Measurements from ENCODE around the gene CBFB.
A peak's percentile ranks its signal among the peaks of the same experiment; 100 is the strongest.
"Not testable (repeated sequence)": the region's sequence is repeated elsewhere in the genome, so short reads cannot be mapped to it uniquely, and the experiment has no call there.

Gene CBFB
- total RNA-seq: 94.5 to 108 reads per million in 2 donors

DNA sequence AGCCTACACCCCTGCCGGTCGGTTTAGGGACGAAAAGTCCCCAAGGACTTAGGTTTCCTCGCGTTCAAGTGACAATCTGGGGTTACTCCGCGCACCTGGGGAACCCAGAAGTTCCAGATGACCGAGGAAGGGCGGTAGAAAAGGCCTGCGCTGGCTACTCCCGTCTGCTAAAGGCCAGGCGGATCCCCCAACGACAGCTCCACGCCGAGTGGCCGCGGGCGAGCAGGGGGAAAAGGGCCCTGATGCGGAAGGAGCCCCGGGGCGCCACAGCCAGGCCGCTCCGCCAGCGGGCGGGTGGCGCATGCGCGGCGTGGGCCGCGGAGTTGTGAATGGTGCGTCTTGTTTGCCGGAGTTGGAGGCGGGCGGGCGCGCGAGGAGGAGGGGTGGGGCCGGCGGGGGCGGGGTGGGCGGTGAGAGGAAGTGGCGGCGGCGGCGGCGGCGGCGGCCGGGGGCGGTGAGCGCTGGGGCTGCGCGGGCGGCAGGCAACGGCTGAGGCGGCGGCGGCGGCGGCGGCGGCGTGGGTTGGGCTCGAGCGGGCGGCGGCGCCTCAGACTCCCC, at the start of gene CBFB:
Gene CBFB (plus strand): TSS at position 454 of the 558 bp plus-strand sequence. CDS start 259 bp downstream, outside the sequence.
- DNase-seq: peak; percentile 84 to 97 (median 91)

DNA sequence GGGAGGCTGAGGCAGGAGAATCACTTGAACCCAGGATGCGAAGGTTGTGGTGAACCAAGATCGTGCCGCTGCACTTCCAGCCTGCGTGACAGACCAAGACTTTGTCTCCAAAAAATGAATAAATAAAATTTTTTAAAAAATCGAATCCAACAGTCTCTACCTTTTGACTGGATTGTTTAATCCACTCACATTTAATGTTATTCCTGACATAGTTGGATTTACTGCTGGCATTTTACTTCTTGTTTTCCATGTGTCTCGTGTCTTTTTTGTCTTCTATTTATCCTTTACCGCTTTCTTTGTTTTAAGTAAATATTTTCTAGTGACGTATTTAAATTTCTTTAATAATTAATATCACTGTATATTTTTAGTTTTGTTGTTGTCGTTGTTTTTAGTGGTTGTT, 45.9 kb upstream of the CBFB start:
- DNase-seq: no peak

DNA sequence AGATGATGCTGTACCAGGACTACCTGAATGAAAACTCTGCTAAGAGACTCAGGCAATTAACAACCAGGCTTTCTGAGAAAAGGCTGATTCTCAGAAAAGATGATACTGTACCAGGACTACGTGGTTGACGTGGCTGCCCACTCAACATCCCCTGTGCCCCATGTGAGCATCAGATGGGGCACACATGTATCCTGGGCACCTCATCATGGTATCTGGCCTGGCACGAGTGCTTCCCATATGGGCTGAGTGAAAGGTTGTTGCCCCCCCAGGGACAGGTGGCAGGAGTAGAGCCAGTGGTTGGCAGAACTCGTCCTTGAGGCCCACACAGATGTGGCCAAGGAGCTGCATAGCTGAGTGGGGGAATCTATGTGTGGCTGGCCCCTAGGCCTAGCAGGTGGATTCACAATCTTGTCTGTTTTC, 44.0 kb upstream of the CBFB start:
- DNase-seq: peak in 2 of 5 experiments; percentile 51 to 87

DNA sequence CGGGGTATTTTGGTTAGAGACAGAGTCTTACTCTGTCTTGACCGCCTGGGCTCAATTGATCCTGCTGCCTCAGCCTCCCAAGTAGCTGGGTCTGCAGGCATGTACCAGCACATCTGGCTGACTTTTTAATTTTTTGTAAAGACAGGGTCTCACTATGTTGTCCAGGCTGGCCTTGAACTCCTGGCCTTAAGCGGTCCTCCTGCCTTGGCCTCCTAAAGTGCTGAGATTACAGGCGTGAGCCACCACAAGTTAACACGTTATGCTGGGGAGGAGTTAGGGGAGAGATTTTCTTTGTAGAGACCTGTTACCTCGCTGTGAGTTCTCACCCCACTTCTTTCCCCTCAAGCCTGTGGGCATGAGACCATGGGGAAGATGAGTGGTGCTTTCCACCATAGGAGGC, 42.4 kb upstream of the CBFB start:
- no peak for DNase-seq

DNA sequence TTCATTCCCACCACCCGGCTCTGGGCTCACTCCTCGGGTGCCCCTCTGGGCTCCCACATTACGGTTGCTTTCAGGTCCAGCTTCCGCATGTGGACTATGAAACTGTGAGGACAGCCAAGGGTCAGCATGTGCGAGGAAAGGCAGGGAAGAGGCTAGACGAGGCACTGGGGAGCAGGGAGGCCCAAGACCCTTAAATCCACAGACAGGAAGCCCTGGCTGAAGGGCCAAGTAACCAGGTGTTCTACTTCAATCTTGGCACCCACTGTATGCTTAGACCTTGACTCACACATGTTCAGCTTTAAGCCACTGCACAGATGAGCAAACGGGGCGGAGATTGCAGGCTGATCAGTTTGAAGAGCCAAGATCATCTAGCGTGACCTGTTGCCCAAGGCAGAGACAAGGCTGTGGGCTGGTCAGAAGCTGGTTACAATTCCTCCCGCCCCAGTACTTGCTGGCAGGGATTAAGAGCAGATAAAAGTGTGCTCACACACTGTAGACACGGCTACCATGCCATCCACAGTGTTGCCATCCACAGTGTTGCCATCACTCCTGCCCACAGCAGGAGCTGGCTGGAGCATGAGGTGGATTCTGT, 40.7 kb upstream of the CBFB start, which contains the start of gene CES4A:
Gene CES4A (plus strand): TSS at position 393 of the 592 bp plus-strand sequence. CDS start 184 bp downstream, at position 577.
- DNase-seq: peak in 1 of 5 experiments; percentile 34

DNA sequence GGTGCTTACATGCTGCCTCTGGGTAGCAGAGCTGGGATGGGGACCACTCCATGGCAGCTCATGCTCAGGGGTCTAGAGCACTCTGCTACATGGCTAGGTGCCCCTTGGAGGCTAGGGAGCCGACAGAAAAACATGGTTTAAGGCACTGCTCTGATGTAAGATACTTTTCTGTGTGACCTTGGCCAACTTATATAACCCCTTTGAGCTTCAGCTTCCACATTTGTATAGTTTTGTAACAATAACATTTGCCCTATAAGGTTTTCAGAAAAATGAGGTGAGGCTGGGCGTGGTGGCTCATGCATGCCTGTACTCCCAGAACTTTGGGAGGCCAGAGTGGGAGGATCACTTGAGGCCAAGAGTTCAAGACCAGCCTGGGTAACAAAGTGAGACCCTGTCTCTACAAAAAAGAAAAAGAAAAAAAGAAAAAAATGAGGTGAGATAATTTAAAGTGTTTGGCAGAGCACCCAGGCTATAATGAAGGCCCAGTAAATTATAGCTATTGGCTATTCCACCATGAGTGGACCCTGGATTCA, 37.3 kb upstream of the CBFB start:
- DNase-seq: no peak

DNA sequence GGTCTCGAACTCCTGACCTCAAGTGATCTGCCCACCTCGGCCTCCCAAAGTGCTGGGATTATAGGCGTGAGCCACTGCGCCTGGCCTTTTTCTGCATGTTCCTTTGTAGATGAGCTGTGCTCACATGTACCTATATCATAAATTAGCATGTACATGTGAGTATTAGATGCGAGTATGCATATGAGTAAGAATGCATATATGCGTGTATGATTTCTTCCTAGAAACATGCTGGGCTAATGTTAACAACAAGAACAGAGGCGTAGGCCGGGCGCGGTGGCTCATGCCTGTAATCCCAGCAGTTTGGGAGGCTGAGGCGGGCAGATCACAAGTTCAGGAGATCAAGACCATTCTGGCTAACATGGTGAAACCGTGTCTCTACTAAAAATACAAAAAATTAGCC, 35.4 kb upstream of the CBFB start:
- not testable (repeated sequence) for DNase-seq

DNA sequence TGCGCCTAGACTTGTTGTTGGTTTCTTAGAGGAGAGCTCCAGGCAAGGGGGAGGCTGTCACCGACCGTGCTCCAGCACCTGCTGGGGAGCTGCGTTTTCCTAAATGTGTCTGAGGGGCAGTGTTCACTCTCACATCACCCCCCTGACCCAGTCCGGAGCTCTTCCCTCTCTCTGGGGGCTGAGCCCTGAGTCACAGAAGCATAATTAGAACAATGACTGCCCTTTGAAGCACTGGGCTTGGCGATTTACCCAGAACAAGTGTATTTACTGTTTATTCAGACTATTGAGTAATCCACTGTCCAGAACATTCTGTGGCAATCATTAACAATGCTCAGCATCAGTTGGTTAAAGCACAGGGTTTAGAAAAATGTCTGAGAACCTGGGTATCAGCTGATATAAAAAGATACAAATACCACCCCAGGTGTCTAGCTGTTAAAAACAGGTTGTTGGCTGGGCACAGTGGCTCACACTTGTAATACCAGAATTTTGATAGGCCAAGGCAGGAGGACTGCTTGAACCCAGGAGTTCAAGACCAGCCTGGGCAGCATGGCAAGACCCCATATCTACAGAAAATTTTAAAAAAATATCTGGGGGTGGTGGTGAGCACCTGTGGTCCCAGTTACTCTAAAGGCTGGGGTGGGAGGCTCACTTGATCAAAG, 32.5 kb upstream of the CBFB start:
- no peak for DNase-seq

DNA sequence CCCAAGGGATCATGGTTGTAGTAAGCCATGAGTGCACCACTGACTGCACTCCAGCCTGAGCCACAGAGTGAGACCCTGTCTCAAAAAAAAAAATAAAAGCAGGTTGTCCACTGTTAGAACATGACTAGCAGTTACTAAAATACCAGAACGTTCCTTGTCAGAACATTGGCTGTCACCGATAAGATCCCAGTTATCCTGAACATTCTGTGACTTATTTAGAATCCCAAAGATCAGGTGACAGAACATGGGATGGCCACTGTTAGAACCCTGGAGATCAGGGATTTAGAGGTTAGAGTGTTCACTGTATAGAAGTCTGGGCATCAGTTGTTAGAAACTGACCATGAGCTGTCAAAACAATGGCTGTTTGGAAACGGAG, 32.0 kb upstream of the CBFB start:
- no peak for DNase-seq

DNA sequence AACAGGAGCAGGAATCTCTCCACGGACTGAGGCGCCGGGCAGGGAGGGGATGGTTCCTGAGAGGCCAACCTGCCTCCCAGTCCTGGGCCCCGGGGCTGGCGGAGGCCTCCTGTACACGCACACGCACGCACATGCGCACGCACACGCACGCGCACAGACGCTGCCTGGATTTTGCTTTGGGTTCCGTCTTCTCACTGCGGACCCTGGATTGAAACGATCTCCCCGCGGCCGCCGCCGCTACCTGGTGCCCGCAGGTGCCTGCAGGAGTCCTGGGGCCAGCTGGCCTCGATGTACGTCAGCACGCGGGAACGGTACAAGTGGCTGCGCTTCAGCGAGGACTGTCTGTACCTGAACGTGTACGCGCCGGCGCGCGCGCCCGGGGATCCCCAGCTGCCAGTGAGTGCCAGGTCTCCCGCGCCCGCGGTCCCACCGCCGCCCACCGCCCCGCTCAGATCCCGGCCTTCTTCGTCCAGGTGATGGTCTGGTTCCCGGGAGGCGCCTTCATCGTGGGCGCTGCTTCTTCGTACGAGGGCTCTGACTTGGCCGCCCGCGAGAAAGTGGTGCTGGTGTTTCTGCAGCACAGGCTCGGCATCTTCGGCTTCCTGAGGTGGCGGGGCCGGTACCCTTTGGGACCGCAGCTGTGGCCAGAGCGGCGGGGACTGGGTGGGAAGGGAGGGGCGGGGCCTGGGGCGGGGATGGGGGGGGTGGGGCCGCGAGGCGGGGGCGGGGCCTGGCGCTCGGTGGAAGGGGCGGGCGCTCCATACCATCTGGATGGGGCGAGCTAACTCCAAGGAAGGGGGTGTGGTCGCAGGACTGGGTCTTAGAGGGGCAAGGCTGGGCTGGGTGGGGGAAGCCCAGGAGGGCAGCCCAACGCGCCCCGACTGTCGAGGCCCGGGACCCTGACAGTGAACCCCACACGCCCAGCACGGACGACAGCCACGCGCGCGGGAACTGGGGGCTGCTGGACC, 28.3 kb upstream of the CBFB start:
- peak; percentile 23 to 79 (median 43) for DNase-seq

DNA sequence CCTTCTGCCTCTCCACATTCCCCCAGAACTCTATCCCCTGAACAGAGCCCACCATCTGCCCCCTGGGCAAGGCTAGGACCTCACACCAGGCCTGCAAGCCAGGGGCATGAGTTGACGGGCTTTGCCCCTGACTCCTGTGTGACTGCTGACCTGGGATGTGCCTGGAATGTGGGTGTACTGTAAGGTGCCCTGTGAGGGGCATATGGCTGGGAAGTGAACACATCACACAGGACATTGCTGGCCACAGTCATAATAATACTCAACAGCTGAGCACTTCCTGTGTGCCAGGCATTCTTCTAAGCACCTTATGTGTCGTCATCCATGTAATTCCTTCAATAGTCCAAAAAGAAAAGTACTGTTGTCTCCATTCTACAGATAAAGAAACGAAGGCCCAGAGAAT, 27.2 kb upstream of the CBFB start:
- DNase-seq: no peak

DNA sequence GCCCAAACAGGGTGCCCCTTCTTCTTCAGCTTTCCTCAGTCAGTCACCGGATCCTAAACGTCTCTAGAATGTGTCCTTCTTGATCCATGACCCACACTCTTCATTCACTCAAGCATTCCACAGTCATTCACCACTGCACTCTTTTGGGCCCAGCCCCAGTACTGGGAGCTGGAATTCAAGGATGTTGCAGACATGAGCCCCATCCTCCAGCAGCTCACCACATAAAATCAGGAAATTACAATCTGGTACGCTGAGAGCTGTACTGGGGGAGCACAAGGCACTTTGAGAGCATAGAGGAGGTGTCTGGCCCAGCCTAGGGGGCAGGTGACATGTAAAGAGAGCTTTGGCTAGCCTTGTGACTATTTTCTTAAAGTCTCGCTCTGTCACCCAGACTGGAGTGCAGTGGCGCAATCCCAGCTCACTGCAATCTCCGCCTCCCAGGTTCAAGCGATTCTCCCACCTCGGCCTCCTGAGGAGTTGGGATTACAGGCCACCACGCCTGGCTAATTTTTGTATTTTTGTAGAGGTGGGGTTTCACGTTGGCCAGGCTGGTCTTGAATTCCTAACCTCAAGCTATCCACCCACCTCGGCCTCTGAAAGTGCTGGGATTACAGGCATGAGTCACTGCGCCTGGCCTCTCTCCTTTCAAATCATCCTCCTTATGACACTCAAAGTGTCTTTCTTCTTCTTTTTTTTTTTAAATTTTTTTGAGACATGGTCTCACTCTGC, 21.9 kb upstream of the CBFB start:
- no peak for DNase-seq

DNA sequence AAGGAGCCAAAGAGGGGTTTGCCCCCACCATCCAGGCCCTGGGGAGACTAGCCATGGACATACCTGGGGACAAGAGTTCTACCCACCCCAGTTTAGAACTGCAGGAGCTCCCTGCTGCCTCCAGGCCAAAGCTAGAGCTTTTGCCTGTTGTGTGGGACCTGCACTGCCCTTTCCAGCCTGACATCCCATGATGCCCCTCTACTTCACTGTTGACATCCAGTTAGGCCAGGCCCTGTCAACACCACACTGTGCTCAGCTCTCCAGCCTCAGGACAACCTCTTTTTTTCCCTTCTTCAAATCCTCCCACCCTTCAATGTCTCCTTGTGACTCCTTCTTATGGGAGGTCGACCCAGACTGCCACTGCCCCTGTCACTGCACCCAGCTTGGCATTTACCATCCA, 19.8 kb upstream of the CBFB start:
- DNase-seq: no peak

DNA sequence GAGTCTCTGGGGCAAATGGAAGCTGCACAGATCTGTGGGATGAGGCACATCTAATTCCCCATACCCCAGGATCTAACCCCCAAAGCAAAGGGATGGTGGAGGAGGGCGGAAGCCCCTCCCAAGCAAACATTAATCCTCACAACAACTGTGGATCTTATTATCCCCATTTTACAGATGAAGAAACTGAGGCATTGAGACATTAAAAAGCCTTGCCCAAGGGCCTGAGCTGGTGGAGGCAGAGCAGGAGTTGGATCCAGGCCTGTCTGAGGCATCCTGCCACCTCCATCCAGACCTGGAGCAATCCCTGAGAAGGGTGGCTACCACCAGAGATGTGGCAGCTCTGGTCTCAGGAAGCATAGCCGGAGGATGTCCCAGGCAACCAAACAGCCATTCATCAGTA, 17.7 kb upstream of the CBFB start:
- DNase-seq: no peak

DNA sequence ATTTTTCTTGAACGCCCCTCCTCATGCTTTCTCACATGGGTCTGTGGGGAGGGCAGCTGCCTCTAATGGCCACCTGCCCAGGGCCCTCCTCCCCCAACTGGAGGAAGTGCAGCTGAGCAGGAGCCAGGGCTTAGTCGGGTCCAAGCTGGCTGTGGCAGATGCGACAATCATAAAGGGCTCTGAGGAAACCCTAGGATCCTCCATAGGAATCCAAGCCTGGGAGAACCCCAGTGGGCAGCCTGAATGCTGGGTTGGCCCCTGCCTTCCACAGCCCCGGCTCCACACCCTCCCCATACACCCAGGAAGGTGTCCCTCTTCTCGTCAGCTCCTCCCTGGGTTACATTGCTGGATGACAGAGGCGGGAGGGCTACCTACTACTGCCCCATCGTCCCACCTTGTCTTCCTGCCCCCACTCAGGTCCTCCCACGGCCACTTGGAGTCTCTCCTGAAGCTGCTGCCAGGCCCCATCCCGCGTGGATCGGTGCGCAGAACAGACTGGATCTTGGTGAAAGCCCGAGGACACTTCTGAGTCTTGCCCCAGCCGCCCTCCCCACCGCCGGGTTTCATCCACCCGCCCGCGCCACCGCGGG, 15.6 kb upstream of the CBFB start:
- no peak for DNase-seq

DNA sequence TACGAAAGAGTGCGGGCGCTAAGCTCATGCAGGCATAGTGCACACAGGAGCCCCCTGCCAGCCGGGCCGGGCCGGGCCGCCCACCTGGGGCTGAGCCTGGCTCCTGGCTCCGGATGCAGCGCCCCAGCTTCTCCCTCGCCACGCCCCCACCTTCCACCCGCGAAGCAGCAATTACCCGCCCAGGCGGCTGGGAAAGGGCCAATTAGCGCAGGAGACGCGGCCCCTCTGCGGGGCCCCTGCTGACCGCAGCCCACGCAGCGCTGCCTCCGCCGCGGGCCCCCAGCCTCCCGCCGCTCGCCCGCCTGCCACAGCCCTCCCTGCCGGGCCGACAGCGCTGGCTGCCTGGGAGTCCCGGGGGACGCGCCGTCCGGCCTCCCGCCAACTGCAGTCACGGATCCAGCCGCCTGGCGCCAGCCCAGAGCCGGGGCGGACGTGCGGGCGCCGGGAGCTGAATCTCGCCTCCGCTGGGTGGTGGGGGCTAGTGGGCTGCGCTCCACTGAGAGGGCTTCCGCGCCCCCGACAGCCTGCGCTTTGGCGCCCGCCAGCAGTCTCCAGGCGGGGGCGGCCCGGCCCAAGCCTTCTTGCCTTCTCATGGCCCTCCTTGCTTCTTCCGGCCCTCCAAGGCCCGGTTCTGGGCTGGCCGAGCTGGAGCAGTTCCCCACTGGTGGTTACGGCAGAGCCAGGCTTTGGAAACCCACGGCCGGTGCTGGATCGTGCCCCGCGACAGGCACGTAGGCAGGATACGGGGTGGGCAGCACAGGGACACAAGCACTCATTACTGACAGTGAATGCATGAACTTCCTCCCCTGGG, 14.9 kb upstream of the CBFB start:
- DNase-seq: peak; percentile 51 to 87 (median 67)

DNA sequence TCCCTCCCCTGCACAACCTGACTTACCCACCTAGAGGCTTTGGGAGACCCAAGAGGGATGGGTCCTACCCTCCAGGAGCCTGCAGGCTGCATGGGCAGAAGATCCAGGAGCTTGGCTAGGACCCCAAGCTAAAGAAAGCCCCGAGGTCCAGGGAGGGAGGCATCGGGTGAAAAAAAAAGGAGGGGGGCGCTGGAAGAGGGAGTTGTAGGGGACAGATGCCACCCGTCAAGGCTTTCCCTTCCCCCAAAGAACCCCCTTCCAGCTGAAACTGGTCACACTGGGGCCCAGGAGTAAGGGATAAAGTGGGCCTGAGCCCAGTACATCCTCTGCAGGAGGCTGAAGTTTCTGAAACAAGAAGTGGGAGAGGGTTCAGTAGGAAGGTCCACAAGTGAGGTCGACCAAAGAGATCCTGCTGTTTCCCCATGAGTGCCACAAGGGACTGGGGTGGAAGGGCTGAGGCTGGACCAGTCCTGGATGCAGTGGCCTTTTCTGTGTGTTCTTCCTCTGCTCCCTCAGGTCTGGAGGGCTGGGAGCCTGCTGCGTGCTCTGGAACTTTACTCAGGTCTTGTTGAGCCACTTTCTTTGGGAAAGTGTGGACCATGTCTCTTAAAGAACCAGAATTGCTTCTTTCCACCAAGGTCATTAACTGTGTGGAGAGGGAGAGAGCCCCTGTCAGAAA, 14.2 kb upstream of the CBFB start:
- no peak for DNase-seq

DNA sequence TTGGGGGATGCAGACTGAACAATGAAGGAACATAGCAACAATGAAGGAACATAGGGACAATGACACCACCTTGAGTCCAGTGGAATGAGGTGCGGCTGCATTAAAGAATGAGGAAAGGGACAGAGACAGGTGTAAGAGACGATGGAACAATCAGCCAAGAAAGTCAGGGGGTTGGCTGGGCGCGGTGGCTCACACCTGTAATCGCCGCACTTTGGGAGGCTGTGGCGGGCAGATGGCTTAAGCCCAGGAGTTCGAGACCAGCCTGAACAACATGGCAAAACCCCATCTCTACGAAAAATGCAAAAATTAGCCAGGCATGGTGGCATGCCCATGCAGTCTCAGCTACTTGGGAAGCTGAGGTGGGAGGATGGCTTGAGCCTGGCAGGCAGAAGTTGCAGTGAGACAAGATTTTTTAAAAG, 13.6 kb upstream of the CBFB start:
- DNase-seq: no peak

DNA sequence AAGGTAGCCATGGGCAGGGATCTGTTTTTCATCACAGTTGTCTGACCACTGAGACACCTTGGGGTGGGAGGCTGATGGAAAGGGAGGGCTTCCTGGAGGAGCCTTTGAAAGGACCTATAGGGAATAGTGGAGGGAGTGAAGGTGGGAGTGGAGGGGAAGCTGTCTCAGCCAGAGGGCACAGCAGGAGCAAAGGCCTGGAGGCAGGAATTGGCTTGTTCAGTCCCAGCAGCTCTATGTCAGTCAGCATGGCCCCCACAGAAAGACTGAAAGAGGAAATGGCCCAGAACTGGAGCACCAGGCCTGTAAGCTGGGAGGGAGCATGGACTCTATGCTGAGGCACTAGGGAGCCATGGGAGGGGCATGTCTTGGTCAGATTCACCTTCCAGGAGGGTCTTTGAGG, 12.8 kb upstream of the CBFB start:
- DNase-seq: no peak
